Heart right ventricle (tissue), 16 donors: Measurements from ENCODE around the gene ZMYM1. TPM values are rescaled to one million over a fixed set of nuclear protein-coding genes. Genes with fewer than 3 reads are reported as not detected.

ENCODE experiments used
- ATAC-seq, 8 donors: fragments of 200-7000 bp; cut with Tn5 transposase; one replicate each; pipeline ENCODE4 v1.9.1; 2020; ENCODE audit warnings: mild to moderate bottlenecking in 8 of 8, moderate library complexity in 8 of 8, moderate number of reproducible peaks in 1 of 8
- DNase-seq, 2 donors: peaks; one replicate each; pipeline ENCODE4 v3.0.0-alpha.2; 2020
- H3K27ac ChIP-seq, 10 donors: fragments of 200-600 bp; sonication (generic) in 2 of 10; one replicate each; pipeline versions ENCODE4 v1.5.0 to v1.8.0; 2020 to 2022; ENCODE audit warnings: mild to moderate bottlenecking in 3 of 10
- H3K27me3 ChIP-seq, 7 donors: fragments of 200-600 bp; one replicate each; pipeline ENCODE4 v1.8.0; 2021 to 2022; ENCODE audit warnings: mild to moderate bottlenecking in 2 of 7
- H3K36me3 ChIP-seq, 9 donors: fragments of 200-600 bp; sonication (generic) in 1 of 9; one replicate each; pipeline versions ENCODE4 v1.5.0 to v1.8.0; 2020 to 2022; ENCODE audit warnings: mild to moderate bottlenecking in 2 of 9
- H3K4me1 ChIP-seq, 9 donors: fragments of 200-600 bp; sonication (generic) in 1 of 9; one replicate each; pipeline versions ENCODE4 v1.5.0 to v1.8.0; 2020 to 2022; ENCODE audit warnings: mild to moderate bottlenecking in 4 of 9
- H3K4me3 ChIP-seq, 10 donors: fragments of 200-600 bp; sonication (generic) in 2 of 10; one replicate each; pipeline versions ENCODE4 v1.5.0 to v1.8.0; 2020 to 2022; ENCODE audit warnings: mild to moderate bottlenecking in 7 of 10, moderate library complexity in 2 of 10
- H3K9me3 ChIP-seq, 11 donors: fragments of 200-600 bp in 10 of 11; sonication (generic) in 2 of 11; one replicate each; pipeline versions ENCODE4 v1.5.0 to v1.8.0; 2013 to 2022; ENCODE audit warnings: mild to moderate bottlenecking in 2 of 11, control low read depth in 1 of 11, moderate library complexity in 1 of 11
- CTCF ChIP-seq, 9 donors: fragments of 200-600 bp; sonication (generic) in 2 of 9; IDR thresholded peaks; one replicate each; pipeline versions ENCODE4 v1.5.0 to v1.8.0; 2021 to 2022; ENCODE audit warnings: antibody characterized with exemption in 9 of 9, mild to moderate bottlenecking in 5 of 9, moderate library complexity in 1 of 9
- WGBS, 2 donors: extraction: QIAGEN DNeasy Blood & Tissue Kit; methylation state at CpG; one replicate each; pipeline ENCODE4 v1.1.7; 2013; ENCODE audit warnings: inconsistent platforms in 1 of 2; 5-methylcytosine and 5-hydroxymethylcytosine counted together
- intact Hi-C, 10 donors: fragments of 100-400 bp; cut with DNase I; formaldehyde crosslinking; loops; one replicate each; pipeline versions ENCODE4 v1.11.1 to v1.14.2; 2022
- polyA plus RNA-seq, 2 donors: library from polyadenylated mRNA; stranded (reverse); fragments of 200-250 nt; gene quantifications; one replicate each; pipeline ENCODE4 v1.2.3, GENCODE V29; 2013
- total RNA-seq, 10 donors: library from RNA; stranded (reverse); fragmentation: NEBNext Ultra II Directional in 3 of 10; extraction: Animal tissue kit (Norgen Biotek cat#: 25700) in 3 of 10; gene quantifications; one replicate each; pipeline versions ENCODE4 v1.2.1 to v1.2.4, GENCODE V29; 2021 to 2023
- donor health status: Arrhythmogenic right ventricular cardiomyopathy.
- donor health status: ischemic (EF 13 %, LVEDD 7.1; RV severe dilation, severe dysfunction).
- donor health status: healthy with polysubstance abuse.
- donor health status: DM: no; HTN: yes; CAD: no.
- donor health status: DM: no; HTN: no; CAD: no.
- donor health status: ischemic (EF 25% LVEDD 6.9; RV normal size, moderate dysfunction).
- donor health status: ischemic (EF 25% LVEDD 5.7; RV mildly dilated, moderate dysfunction).
- donor health status: healthy.
- donor health status: DM: yes; HTN: yes; CAD: no.
- donor health status: Ischemic cardiomyopathy.
- donor health status: ischemic (EF 35%, LVEDD 5.7; RV mildly dilated, moderate dysfunction).
- donor health status: nonischemic (EF 11% LVEDD 7.7; RV severe dilation, severe dysfunction).
- donor health status: DM: yes; HTN: yes; CAD: no.
- donor health status: PGD.
- donor health status: ischemic (EF 29% LVEDD 5.4; RV normal size, mild dysfunction).
- donor health status: nonischemic (EF 23%, LVEDD 6.1; RV moderate dilation, normal function).

ZMYM1 gene
- total and polyA plus RNA-seq, 12 donors, result 1.2 to 11.0 (median 7.3) TPM

- no peaks in the 10 kb centered on the region for H3K36me3 ChIP-seq
- intact Hi-C loops, result loop anchor here in 2 of 10 donors (10.0 kb wide), 2 partner anchors 138 to 148 kb away; no protein-coding TSS in a partner anchor
- H3K9me3 ChIP-seq, result peaks cover 0 to 20% (median 8%) of the 10 kb centered on the region in 11 donors
- WGBS, 2 donors, result 54 to 83% methylated on average over 1 of the region's 1 CpG
- no peak overlapping the region for H3K27ac ChIP-seq
- no peak overlapping the region for H3K4me3 ChIP-seq
- no peak for TF ChIP-seq CTCF (IDR thresholded peaks at IDR 0.05)
- H3K4me1 ChIP-seq, result peaks cover 0 to 1% (median 0%) of the 10 kb centered on the region in 9 donors
- ATAC-seq (peak in 1 of 8 donors; percentile 51), DNase-seq (no peak)
- H3K27me3 ChIP-seq, result peaks cover 0 to 5% (median 0%) of the 10 kb centered on the region in 7 donors
Measured at GRCh38 chr1:35037206-35037605, 42.0 kb upstream of the ZMYM1 start.

GRCh38 chr1:35038723-35039122 is 40.5 kb upstream of the ZMYM1 start:
- H3K4me3 ChIP-seq, result no peak overlapping the region
- WGBS, 2 donors, result 86 to 89% methylated on average over 1 of the region's 1 CpG
- no peaks in the 10 kb centered on the region for H3K36me3 ChIP-seq
- no peaks in the 10 kb centered on the region for H3K4me1 ChIP-seq
- H3K27ac ChIP-seq, result no peak overlapping the region
- no peak for ATAC-seq
- no peak for DNase-seq
- intact Hi-C loops, result loop anchor here in 2 of 10 donors (10.0 kb wide), 2 partner anchors 136 to 146 kb away; no protein-coding TSS in a partner anchor
- peaks cover 0 to 5% (median 0%) of the 10 kb centered on the region in 7 donors for H3K27me3 ChIP-seq
- H3K9me3 ChIP-seq, result peaks cover 0 to 8% (median 1%) of the 10 kb centered on the region in 11 donors
- TF ChIP-seq CTCF (IDR thresholded peaks at IDR 0.05), result no peak

- DNase-seq (peak in 1 of 2 donors; percentile 11), ATAC-seq (peak in 6 of 8 donors; percentile 67 to 98 (median 81))
- Histone ChIP-seq H3K4me1 (peaks cover 0 to 10% (median 0%) of the 10 kb centered on the region in 9 donors), H3K27ac (peak overlapping the region in 1 of 10 donors; percentile 49), H3K4me3 (no peak overlapping the region), H3K9me3 (no peaks in the 10 kb centered on the region), H3K36me3 (no peaks in the 10 kb centered on the region), H3K27me3 (peaks cover 0 to 5% (median 0%) of the 10 kb centered on the region in 7 donors)
- intact Hi-C loops, result no loop called here
- 37 to 44% methylated on average over 3 of the region's 3 CpGs for WGBS, 2 donors
- TF ChIP-seq CTCF (IDR thresholded peaks at IDR 0.05), result no peak
Measured at GRCh38 chr1:35043498-35043897, 35.7 kb upstream of the ZMYM1 start.

- Histone ChIP-seq H3K27me3 (peaks cover 0 to 5% (median 0%) of the 10 kb centered on the region in 7 donors), H3K9me3 (no peaks in the 10 kb centered on the region), H3K36me3 (no peaks in the 10 kb centered on the region), H3K27ac (no peak overlapping the region), H3K4me3 (no peak overlapping the region), H3K4me1 (peaks cover 0 to 10% (median 0%) of the 10 kb centered on the region in 9 donors)
- ATAC-seq (no peak), DNase-seq (no peak)
- 25 to 26% methylated on average over 1 of the region's 1 CpG for WGBS, 2 donors
- no peak for TF ChIP-seq CTCF (IDR thresholded peaks at IDR 0.05)
- intact Hi-C loops, result no loop called here
Measured at GRCh38 chr1:35044431-35044830, 34.8 kb upstream of the ZMYM1 start.
